Measurements from ENCODE around the gene ANKEF1. TPM values are rescaled to one million over a fixed set of nuclear protein-coding genes. Genes with fewer than 3 reads are reported as not detected.
"Not testable (repeated sequence)": the region's sequence is repeated elsewhere in the genome, so short reads cannot be mapped to it uniquely, and the experiment has no call there.

ANKEF1 gene
- total RNA-seq, 1 experiment from 2014 or later: 3.9 TPM

DNA sequence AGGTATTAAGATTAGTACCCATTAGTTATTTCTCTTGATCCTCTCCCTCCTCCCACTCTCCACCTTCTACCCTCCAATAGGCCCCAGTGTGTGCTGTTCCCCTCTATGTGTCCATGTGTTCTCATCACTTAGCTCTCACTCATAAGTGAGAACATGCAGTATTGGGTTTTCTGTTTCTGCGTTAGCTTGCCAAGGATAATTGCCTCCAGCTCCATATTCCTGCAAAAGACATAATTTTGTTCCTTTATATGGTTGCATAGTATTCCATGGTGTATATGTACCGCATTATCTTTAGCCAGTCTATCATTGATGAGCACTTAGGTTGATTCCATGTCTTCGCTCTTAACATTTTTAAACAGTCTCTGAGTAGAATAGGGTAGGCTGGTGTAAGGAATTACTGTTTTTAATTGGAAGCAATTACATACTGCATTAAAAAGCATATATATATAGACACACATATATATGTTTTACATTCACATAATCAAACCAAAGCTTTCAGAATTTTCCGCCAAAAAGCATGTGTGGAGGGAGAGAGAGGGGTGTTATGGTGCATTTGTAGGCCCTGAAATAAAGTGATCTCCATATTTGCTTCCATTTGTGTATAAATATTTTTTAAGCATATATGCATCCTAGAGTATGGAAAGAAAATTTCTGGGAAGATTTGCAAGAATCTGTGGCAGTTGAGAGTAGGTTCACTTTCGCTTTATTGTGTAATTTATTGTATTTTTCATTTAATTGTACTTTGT lies 709 bp upstream of the ANKEF1 start:
- H3K36me3 ChIP-seq (ENCODE audit: control insufficient read depth, insufficient read depth, low read length): no peaks in the 10 kb centered on the region
- Mint-ChIP-seq H3K27me3 (ENCODE audit: insufficient read depth, unreplicated experiment) (peaks cover 2% of the 10 kb centered on the region), H3K36me3 (ENCODE audit: insufficient read depth, unreplicated experiment) (no peaks in the 10 kb centered on the region), H3K27ac (ENCODE audit: unreplicated experiment) (no peak overlapping the region), H3K4me1 (ENCODE audit: low read depth, unreplicated experiment) (no peaks in the 10 kb centered on the region), H3K4me3 (ENCODE audit: unreplicated experiment) (peak overlapping the region; percentile 71), H3K9me3 (ENCODE audit: unreplicated experiment) (no peaks in the 10 kb centered on the region)
- peaks cover 12% of the 10 kb centered on the region for H3K4me1 ChIP-seq
- no peak for DNase-seq
- POLR2A ChIA-PET: interaction anchor here (0.6 kb wide), 2 partner anchors 158 to 1091 kb away, joined by 4 read pairs; no protein-coding TSS in a partner anchor
- TF ChIP-seq, protein P1, sequence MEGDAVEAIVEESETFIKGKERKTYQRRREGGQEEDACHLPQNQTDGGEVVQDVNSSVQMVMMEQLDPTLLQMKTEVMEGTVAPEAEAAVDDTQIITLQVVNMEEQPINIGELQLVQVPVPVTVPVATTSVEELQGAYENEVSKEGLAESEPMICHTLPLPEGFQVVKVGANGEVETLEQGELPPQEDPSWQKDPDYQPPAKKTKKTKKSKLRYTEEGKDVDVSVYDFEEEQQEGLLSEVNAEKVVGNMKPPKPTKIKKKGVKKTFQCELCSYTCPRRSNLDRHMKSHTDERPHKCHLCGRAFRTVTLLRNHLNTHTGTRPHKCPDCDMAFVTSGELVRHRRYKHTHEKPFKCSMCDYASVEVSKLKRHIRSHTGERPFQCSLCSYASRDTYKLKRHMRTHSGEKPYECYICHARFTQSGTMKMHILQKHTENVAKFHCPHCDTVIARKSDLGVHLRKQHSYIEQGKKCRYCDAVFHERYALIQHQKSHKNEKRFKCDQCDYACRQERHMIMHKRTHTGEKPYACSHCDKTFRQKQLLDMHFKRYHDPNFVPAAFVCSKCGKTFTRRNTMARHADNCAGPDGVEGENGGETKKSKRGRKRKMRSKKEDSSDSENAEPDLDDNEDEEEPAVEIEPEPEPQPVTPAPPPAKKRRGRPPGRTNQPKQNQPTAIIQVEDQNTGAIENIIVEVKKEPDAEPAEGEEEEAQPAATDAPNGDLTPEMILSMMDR (IDR thresholded peaks at IDR 0.05; ENCODE audit: insufficient read depth in 1 of 2, low read depth in 1 of 2, low read length in 1 of 2, severe bottlenecking in 1 of 2, unreplicated experiment in 1 of 2): no peak
- intact Hi-C loops (cut with micrococcal nuclease; ENCODE audit: unreplicated experiment): loop anchor here (10.0 kb wide), 1 partner anchor 401 kb away; the partner anchor contains the start of genes MKKS and SLX4IP
- no peaks in the 10 kb centered on the region for H3K9me3 ChIP-seq
- no TSS peak for BruUV-seq (replicated peaks)
- CTCF ChIA-PET: interaction anchor here (0.6 to 1.2 kb wide), 6 partner anchors 13 to 424 kb away, joined by 3 to 11 read pairs (median 4); no protein-coding TSS in a partner anchor
- H3K27me3 ChIP-seq (replicated peaks; ENCODE audit: control insufficient read depth, insufficient read depth, low read length): no peaks in the 10 kb centered on the region
- peak overlapping the region; percentile 13; the same call in 1 of the 2 replicates for H3K4me3 ChIP-seq (ENCODE audit: low read depth, low read length)

DNA sequence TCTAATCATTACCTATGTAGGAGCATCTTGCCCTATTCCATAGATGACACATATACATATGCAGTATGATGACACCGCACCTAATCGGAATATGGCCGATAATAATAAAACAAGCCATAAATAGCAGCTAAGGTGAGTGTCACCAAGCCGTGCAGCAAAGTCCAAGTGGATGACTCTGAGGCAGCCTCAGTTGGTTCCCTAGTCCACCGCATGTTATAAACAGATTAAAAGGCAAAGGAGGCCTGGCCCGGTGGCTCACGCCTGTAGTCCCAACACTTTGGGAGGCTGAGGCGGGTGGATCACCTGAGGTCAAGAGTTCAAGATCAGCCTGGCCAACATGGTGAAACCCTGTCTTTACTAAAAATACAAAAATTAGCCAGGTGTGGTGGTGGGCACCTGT lies 1.5 kb downstream of the ANKEF1 start:
- CTCF ChIA-PET: not testable (repeated sequence)

DNA sequence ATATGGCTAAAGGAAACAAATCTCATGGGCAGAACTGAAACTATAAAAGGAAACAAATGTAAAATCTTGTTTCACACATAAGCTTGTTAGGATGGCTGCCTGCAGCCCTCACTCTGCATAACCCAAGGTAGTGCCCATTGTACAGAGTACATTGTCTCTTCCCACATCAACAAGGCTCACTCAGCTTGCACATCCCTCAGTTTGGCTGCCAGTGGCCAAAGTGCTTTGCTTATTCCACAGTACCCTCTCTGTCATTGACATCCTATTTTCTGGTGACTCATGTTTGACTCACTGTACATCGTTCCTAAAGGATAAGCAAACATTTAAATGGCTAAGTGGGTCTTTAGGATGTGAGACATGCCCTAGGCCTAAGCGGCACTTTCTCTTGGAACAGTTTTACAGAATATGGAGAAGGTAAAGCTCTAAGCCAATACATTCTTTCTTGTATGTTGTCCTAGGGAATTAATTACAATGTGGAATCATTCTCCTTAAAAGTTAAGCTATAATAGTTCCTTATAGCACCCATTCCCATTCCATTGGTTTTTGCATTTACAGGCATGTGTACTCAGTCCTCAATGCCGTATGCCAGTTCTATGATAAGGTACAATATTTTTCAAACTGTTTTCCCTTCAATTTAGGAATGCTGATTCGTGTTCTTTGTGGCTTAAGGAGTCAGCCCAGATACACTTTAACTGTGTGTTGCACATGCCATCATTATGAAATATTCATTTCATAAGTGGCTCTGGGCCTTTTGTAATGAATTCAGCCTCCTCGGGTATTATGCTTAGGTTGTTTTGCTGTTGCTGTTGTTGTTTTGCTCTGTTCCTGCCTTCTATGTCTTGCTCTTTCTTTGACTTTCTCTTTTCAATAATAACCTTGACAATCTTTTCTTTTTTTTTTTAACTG lies 5.5 kb downstream of the ANKEF1 start:
- ChIA-PET POLR2A (no interaction called here), CTCF (no interaction called here)
- no TSS peak for BruUV-seq (replicated peaks)
- Mint-ChIP-seq H3K4me1 (ENCODE audit: low read depth, unreplicated experiment) (no peaks in the 10 kb centered on the region), H3K27me3 (ENCODE audit: insufficient read depth, unreplicated experiment) (no peaks in the 10 kb centered on the region), H3K4me3 (ENCODE audit: unreplicated experiment) (no peak overlapping the region), H3K9me3 (ENCODE audit: unreplicated experiment) (no peaks in the 10 kb centered on the region), H3K27ac (ENCODE audit: unreplicated experiment) (no peak overlapping the region), H3K36me3 (ENCODE audit: insufficient read depth, unreplicated experiment) (no peaks in the 10 kb centered on the region)
- intact Hi-C loops (cut with micrococcal nuclease; ENCODE audit: unreplicated experiment): no loop called here
- Histone ChIP-seq H3K36me3 (ENCODE audit: control insufficient read depth, insufficient read depth, low read length) (no peaks in the 10 kb centered on the region; the same call in 1 of the 2 replicates), H3K4me1 (peaks cover 7% of the 10 kb centered on the region; the same call in 1 of the 2 replicates), H3K4me3 (ENCODE audit: low read depth, low read length) (no peak overlapping the region), H3K9me3 (no peaks in the 10 kb centered on the region), H3K27me3 (replicated peaks; ENCODE audit: control insufficient read depth, insufficient read depth, low read length) (no peaks in the 10 kb centered on the region)
- DNase-seq: no peak
- TF ChIP-seq, protein P1 (IDR thresholded peaks at IDR 0.05; ENCODE audit: insufficient read depth in 1 of 2, low read depth in 1 of 2, low read length in 1 of 2, severe bottlenecking in 1 of 2, unreplicated experiment in 1 of 2): no peak

More for the DNA sequence above, 1.5 kb downstream of the ANKEF1 start:
- BruUV-seq (replicated peaks); POLR2A ChIA-PET; H3K27ac Mint-ChIP-seq (ENCODE audit: unreplicated experiment); H3K36me3 ChIP-seq (ENCODE audit: control insufficient read depth, insufficient read depth, low read length); H3K9me3 Mint-ChIP-seq (ENCODE audit: unreplicated experiment); H3K27me3 Mint-ChIP-seq (ENCODE audit: insufficient read depth, unreplicated experiment); H3K27me3 ChIP-seq (replicated peaks; ENCODE audit: control insufficient read depth, insufficient read depth, low read length); H3K4me3 ChIP-seq (ENCODE audit: low read depth, low read length); H3K9me3 ChIP-seq; H3K4me1 Mint-ChIP-seq (ENCODE audit: low read depth, unreplicated experiment); H3K36me3 Mint-ChIP-seq (ENCODE audit: insufficient read depth, unreplicated experiment); DNase-seq: not testable (repeated sequence)
- peaks cover 12% of the 10 kb centered on the region for H3K4me1 ChIP-seq
- intact Hi-C loops (cut with micrococcal nuclease; ENCODE audit: unreplicated experiment): loop anchor here (10.0 kb wide), 1 partner anchor 398 kb away; the partner anchor contains the start of genes MKKS and SLX4IP
- H3K4me3 Mint-ChIP-seq (ENCODE audit: unreplicated experiment): peak overlapping the region; percentile 71
